ENCODE measurements around the gene SPG7. TPM values are rescaled to one million over a fixed set of nuclear protein-coding genes. Genes with fewer than 3 reads are reported as not detected.

Gene SPG7
- total and polyA plus RNA-seq, 2 donors (not counting 1 experiment from before 2014, with no cell fraction given): 35.1 to 107 TPM

GRCh38 chr16:89466920-89467319 is 41.3 kb upstream of the SPG7 start:
- DNase-seq (ENCODE audit: low read depth in 2 of 2): no peak
- peaks cover 2% of the 10 kb centered on the region for H4K20me1 ChIP-seq (ENCODE audit: control insufficient read depth, extremely low read depth, insufficient read depth, low read length)
- TF ChIP-seq, protein P1, sequence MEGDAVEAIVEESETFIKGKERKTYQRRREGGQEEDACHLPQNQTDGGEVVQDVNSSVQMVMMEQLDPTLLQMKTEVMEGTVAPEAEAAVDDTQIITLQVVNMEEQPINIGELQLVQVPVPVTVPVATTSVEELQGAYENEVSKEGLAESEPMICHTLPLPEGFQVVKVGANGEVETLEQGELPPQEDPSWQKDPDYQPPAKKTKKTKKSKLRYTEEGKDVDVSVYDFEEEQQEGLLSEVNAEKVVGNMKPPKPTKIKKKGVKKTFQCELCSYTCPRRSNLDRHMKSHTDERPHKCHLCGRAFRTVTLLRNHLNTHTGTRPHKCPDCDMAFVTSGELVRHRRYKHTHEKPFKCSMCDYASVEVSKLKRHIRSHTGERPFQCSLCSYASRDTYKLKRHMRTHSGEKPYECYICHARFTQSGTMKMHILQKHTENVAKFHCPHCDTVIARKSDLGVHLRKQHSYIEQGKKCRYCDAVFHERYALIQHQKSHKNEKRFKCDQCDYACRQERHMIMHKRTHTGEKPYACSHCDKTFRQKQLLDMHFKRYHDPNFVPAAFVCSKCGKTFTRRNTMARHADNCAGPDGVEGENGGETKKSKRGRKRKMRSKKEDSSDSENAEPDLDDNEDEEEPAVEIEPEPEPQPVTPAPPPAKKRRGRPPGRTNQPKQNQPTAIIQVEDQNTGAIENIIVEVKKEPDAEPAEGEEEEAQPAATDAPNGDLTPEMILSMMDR (conservative IDR thresholded peaks at IDR 0.05 in 1 of 2, IDR thresholded peaks at IDR 0.05 in 1 of 2; ENCODE audit: low read depth in 1 of 2, low read length in 2 of 2): no peak
- no peak for TF ChIP-seq EZH2 (IDR thresholded peaks at IDR 0.05; ENCODE audit: low read length, missing control alignments)

DNA sequence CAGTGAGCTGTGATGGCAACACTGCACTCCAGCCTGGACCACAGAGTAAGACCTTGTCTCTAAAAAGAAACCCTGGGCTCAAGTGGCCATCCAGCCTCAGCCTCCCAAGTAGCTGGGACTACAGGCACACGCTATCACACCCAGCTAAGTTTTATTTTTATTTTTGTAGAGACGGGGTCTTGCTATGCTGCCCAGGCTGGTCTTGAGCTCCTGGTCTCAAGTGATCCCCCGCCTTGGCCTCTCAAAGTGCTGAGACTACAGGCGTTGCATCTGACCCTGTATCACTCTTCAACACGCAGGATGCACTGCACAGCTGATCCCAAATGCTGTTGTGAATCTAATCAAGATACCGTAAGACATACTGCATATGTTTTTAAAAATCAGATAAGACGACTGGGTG is 40.8 kb upstream of the SPG7 start:
- peaks cover 4% of the 10 kb centered on the region for H4K20me1 ChIP-seq (ENCODE audit: control insufficient read depth, extremely low read depth, insufficient read depth, low read length)

More at GRCh38 chr16:89466920-89467319, 41.3 kb upstream of the SPG7 start:
- no peak overlapping the region for H3K27ac ChIP-seq (ENCODE audit: insufficient read depth, low read length)
- no peaks in the 10 kb centered on the region for H3K9me3 ChIP-seq (ENCODE audit: control insufficient read depth, insufficient read depth, low read depth, low read length)
- no peak overlapping the region for H3K9ac ChIP-seq (ENCODE audit: insufficient read depth, low read length)
- H3K36me3 ChIP-seq (ENCODE audit: control insufficient read depth, insufficient read depth, low read length): no peaks in the 10 kb centered on the region
- no peaks in the 10 kb centered on the region for H3K27me3 ChIP-seq (ENCODE audit: control insufficient read depth, insufficient read depth, low read length)
- H3K79me2 ChIP-seq (ENCODE audit: control insufficient read depth, insufficient read depth, low read length): peaks cover 83% of the 10 kb centered on the region
- peaks cover 6% of the 10 kb centered on the region for H3K4me1 ChIP-seq (ENCODE audit: control insufficient read depth, extremely low read depth, insufficient read depth, low read length)
- H3K4me2 ChIP-seq (ENCODE audit: extremely low read depth, insufficient read depth, low read length): no peak overlapping the region
- no peak overlapping the region for H3K4me3 ChIP-seq (replicated peaks in 1 of 4; ENCODE audit: control extremely low read depth in 1 of 4, insufficient read depth in 1 of 4, low read depth in 3 of 4, low read length in 4 of 4)
- H2AFZ ChIP-seq (ENCODE audit: low read length): no peak overlapping the region

DNA sequence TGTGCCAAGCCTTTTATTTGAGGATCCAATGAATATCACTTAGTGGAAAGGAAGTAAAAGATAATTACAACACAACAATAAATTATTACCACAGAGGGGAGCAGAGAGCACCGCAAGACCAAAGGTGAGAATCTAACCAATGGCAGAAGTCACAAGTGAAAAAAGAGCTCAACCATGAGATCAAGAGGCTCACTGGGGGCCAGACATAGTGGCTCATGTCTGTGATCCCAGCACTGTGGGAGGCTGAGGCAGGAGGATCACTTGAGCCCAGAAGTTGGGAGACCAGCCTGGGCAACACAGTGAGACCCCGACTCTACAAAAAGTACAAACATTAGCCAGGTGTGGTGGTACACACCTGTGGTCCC is 35.5 kb upstream of the SPG7 start:
- Histone ChIP-seq H3K4me3 (replicated peaks in 1 of 4; ENCODE audit: control extremely low read depth in 1 of 4, insufficient read depth in 1 of 4, low read depth in 3 of 4, low read length in 4 of 4) (no peak overlapping the region), H3K27ac (ENCODE audit: insufficient read depth, low read length) (no peak overlapping the region), H3K4me1 (ENCODE audit: control insufficient read depth, extremely low read depth, insufficient read depth, low read length) (peaks cover 14% of the 10 kb centered on the region)

More for the DNA sequence above, 40.8 kb upstream of the SPG7 start:
- Histone ChIP-seq H3K27me3 (ENCODE audit: control insufficient read depth, insufficient read depth, low read length) (no peaks in the 10 kb centered on the region), H3K9me3 (ENCODE audit: control insufficient read depth, insufficient read depth, low read depth, low read length) (no peaks in the 10 kb centered on the region), H3K36me3 (ENCODE audit: control insufficient read depth, insufficient read depth, low read length) (no peaks in the 10 kb centered on the region), H3K4me1 (ENCODE audit: control insufficient read depth, extremely low read depth, insufficient read depth, low read length) (peaks cover 6% of the 10 kb centered on the region), H3K27ac (ENCODE audit: insufficient read depth, low read length) (no peak overlapping the region), H2AFZ (ENCODE audit: low read length) (no peak overlapping the region), H3K4me2 (ENCODE audit: extremely low read depth, insufficient read depth, low read length) (no peak overlapping the region), H3K9ac (ENCODE audit: insufficient read depth, low read length) (no peak overlapping the region), H3K4me3 (replicated peaks in 1 of 4; ENCODE audit: control extremely low read depth in 1 of 4, insufficient read depth in 1 of 4, low read depth in 3 of 4, low read length in 4 of 4) (no peak overlapping the region), H3K79me2 (ENCODE audit: control insufficient read depth, insufficient read depth, low read length) (peaks cover 86% of the 10 kb centered on the region)
- no peak for TF ChIP-seq EZH2 (IDR thresholded peaks at IDR 0.05; ENCODE audit: low read length, missing control alignments)
- TF ChIP-seq, protein P1 (conservative IDR thresholded peaks at IDR 0.05 in 1 of 2, IDR thresholded peaks at IDR 0.05 in 1 of 2; ENCODE audit: low read depth in 1 of 2, low read length in 2 of 2): no peak
- no peak for DNase-seq (ENCODE audit: low read depth in 2 of 2)

More for the DNA sequence above, 35.5 kb upstream of the SPG7 start:
- TF ChIP-seq, protein P1 (conservative IDR thresholded peaks at IDR 0.05 in 1 of 2, IDR thresholded peaks at IDR 0.05 in 1 of 2; ENCODE audit: low read depth in 1 of 2, low read length in 2 of 2): no peak
- no peak for TF ChIP-seq EZH2 (IDR thresholded peaks at IDR 0.05; ENCODE audit: low read length, missing control alignments)
- H3K79me2 ChIP-seq (ENCODE audit: control insufficient read depth, insufficient read depth, low read length): peaks cover 99% of the 10 kb centered on the region
- no peaks in the 10 kb centered on the region for H3K36me3 ChIP-seq (ENCODE audit: control insufficient read depth, insufficient read depth, low read length)
- H3K4me2 ChIP-seq (ENCODE audit: extremely low read depth, insufficient read depth, low read length): no peak overlapping the region
- no peak for DNase-seq (ENCODE audit: low read depth in 2 of 2)
- no peaks in the 10 kb centered on the region for H3K27me3 ChIP-seq (ENCODE audit: control insufficient read depth, insufficient read depth, low read length)
- H3K9me3 ChIP-seq (ENCODE audit: control insufficient read depth, insufficient read depth, low read depth, low read length): no peaks in the 10 kb centered on the region
- H4K20me1 ChIP-seq (ENCODE audit: control insufficient read depth, extremely low read depth, insufficient read depth, low read length): peaks cover 9% of the 10 kb centered on the region
- H3K9ac ChIP-seq (ENCODE audit: insufficient read depth, low read length): no peak overlapping the region
- no peak overlapping the region for H2AFZ ChIP-seq (ENCODE audit: low read length)
